Measurements from ENCODE around the gene CLIC6.

DNA sequence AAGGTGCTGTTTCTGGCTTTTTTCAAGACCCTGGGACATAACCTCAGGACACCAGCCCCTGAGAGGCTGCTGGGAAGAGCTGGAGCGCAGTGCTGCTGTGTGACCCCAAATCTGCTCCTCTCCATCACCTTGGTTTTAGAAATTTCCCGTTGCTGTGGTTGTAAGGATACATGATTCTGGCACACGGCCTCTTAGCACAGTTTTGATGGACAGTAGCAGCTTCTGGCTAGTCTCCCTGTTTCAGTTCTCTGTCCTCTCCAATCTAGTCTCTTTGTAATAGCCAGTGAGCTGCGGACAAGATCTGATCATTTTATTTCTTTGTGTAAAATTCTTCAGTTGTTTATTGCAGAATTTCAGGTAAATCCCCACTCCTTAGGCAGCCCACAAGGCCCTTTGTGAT is 3.1 kb downstream of the CLIC6 start:
- TF ChIP-seq, protein P1, sequence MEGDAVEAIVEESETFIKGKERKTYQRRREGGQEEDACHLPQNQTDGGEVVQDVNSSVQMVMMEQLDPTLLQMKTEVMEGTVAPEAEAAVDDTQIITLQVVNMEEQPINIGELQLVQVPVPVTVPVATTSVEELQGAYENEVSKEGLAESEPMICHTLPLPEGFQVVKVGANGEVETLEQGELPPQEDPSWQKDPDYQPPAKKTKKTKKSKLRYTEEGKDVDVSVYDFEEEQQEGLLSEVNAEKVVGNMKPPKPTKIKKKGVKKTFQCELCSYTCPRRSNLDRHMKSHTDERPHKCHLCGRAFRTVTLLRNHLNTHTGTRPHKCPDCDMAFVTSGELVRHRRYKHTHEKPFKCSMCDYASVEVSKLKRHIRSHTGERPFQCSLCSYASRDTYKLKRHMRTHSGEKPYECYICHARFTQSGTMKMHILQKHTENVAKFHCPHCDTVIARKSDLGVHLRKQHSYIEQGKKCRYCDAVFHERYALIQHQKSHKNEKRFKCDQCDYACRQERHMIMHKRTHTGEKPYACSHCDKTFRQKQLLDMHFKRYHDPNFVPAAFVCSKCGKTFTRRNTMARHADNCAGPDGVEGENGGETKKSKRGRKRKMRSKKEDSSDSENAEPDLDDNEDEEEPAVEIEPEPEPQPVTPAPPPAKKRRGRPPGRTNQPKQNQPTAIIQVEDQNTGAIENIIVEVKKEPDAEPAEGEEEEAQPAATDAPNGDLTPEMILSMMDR (IDR thresholded peaks at IDR 0.05) = no peak
- no peak for TF ChIP-seq POLR2A (IDR thresholded peaks at IDR 0.05)
